A549 (cell line): ENCODE results near the gene MARCHF6. TPM values are rescaled to one million over a fixed set of nuclear protein-coding genes. Genes with fewer than 3 reads are reported as not detected.

Experiments used
- ATAC-seq, 2 experiments: fragments of 200-7000 bp in 1 of 2; fragments of >200 bp in 1 of 2; cut with Nextera tagmentation in 1 of 2; cut with Tn5 transposase in 1 of 2; 3 replicates each; pipeline versions ENCODE4 v1.8.0 to v1.9.1; 2018 to 2020; ENCODE audit warnings: mild to moderate bottlenecking in 1 of 2, moderate library complexity in 1 of 2
- CTCF ChIA-PET: fragments of 300-600 bp; sonication (Branson Sonifier 250); formaldehyde crosslinking; extraction: SDS; loops from one replicate; lab custom pipeline; 2021; ENCODE audit warnings: antibody characterized with exemption, inconsistent platforms; lab: Yijun Ruan, JAX
- POLR2A ChIA-PET: fragments of 350-600 bp; formaldehyde crosslinking; extraction: SDS; loops from one replicate; lab custom pipeline; 2021; ENCODE audit warnings: antibody characterized with exemption, inconsistent platforms; lab: Yijun Ruan, JAX
- DNase-seq, 2 experiments: peaks; one replicate each; pipeline versions ENCODE4 v3.0.0 to v3.0.0-alpha.2; 2011 to 2016; ENCODE audit warnings: low read depth in 1 of 2, low spot score in 1 of 2
- FAIRE-seq: peaks from 2 replicates; lab custom pipeline; 2011; peaks lifted over from hg19 to GRCh38; lab: Jason Lieb, UNC
- H3K27ac ChIP-seq, 2 experiments: fragments of >200 bp; sonication (Bioruptor Twin); formaldehyde crosslinking; 3 replicates each; pipeline ENCODE4 v1.5.1; 2016 to 2017
- H3K4me1 ChIP-seq: fragments of >200 bp; sonication (Bioruptor Twin); formaldehyde crosslinking; 3 replicates; pipeline ENCODE4 v1.6.1; 2016
- H3K4me2 ChIP-seq: fragments of >200 bp; sonication (Bioruptor Twin); formaldehyde crosslinking; 3 replicates; pipeline ENCODE4 v1.6.1; 2016
- H3K4me3 ChIP-seq: fragments of >200 bp; sonication (Bioruptor Twin); formaldehyde crosslinking; 3 replicates; pipeline ENCODE4 v1.5.1; 2016
- H3K9me3 ChIP-seq: fragments of >200 bp; sonication (Bioruptor Twin); formaldehyde crosslinking; 3 replicates; pipeline ENCODE4 v1.6.1; 2016
- ATOH8 ChIP-seq: fragments of 250-450 bp; sonication (Bioruptor Pico); IDR thresholded peaks from 2 replicates; pipeline ENCODE4 v1.5.0; 2020; ENCODE audit warnings: low read depth, mild to moderate bottlenecking, moderate library complexity
- BHLHE40 ChIP-seq: IDR thresholded peaks from 2 replicates; pipeline ENCODE4 v1.6.1; 2012; ENCODE audit warnings: low read depth, low read length, inconsistent platforms
- CBX2 ChIP-seq: fragments of 200-600 bp; sonication (generic); IDR thresholded peaks from 2 replicates; pipeline ENCODE4 v1.6.1; 2016; ENCODE audit warnings: low read depth, mild to moderate bottlenecking, borderline replicate concordance
- EHMT2 ChIP-seq: fragments of 200-600 bp; sonication (generic); IDR thresholded peaks from 2 replicates; pipeline ENCODE4 v1.6.1; 2016; ENCODE audit warnings: antibody characterized with exemption, low read depth, mild to moderate bottlenecking, moderate library complexity
- FOSL2 ChIP-seq, 2 experiments: fragments of 450-650 bp in 1 of 2; fragments of >200 bp in 1 of 2; sonication (Bioruptor Twin) in 1 of 2; formaldehyde crosslinking; IDR thresholded peaks; 2 replicates each; pipeline versions ENCODE4 v1.5.0 to v1.6.1; 2016 to 2020; ENCODE audit warnings: mild to moderate bottlenecking in 1 of 2, moderate library complexity in 1 of 2
- HDAC2 ChIP-seq: fragments of 200-600 bp; sonication (generic); IDR thresholded peaks from 2 replicates; pipeline ENCODE4 v1.6.1; 2016
- HES2 ChIP-seq: fragments of >200 bp; sonication (Bioruptor Twin); formaldehyde crosslinking; IDR thresholded peaks from 2 replicates; pipeline ENCODE4 v1.6.1; 2016
- HEYL ChIP-seq: fragments of 250-450 bp; sonication (Bioruptor Pico); IDR thresholded peaks from 2 replicates; pipeline ENCODE4 v1.8.0; 2021; ENCODE audit warnings: mild to moderate bottlenecking, moderate library complexity
- JUN ChIP-seq, 2 experiments: fragments of >200 bp; sonication (Bioruptor Twin); formaldehyde crosslinking; IDR thresholded peaks; 2 replicates in 1 of 2; 3 replicates in 1 of 2; pipeline ENCODE4 v1.6.1; 2016 to 2017
- JUNB ChIP-seq: fragments of >200 bp; sonication (Bioruptor Twin); formaldehyde crosslinking; IDR thresholded peaks from 2 replicates; pipeline ENCODE4 v1.6.1; 2016
- MAFK ChIP-seq: fragments of 450-650 bp; IDR thresholded peaks from 2 replicates; pipeline ENCODE4 v1.6.1; 2014; ENCODE audit not compliant: partially characterized antibody
- MAX ChIP-seq: IDR thresholded peaks from 2 replicates; pipeline ENCODE4 v1.6.1; 2012
- NPAS2 ChIP-seq: fragments of 250-450 bp; sonication (Bioruptor Pico); IDR thresholded peaks from 2 replicates; pipeline ENCODE4 v1.8.0; 2022; ENCODE audit warnings: mild to moderate bottlenecking, moderate library complexity, borderline replicate concordance
- RAD21 ChIP-seq, 2 experiments: fragments of >200 bp in 1 of 2; sonication (Bioruptor Twin) in 1 of 2; formaldehyde crosslinking in 1 of 2; IDR thresholded peaks in 1 of 2; conservative IDR thresholded peaks in 1 of 2; 2 replicates in 1 of 2; 3 replicates in 1 of 2; pipeline ENCODE4 v1.6.1; 2012 to 2018; ENCODE audit warnings: inconsistent platforms in 1 of 2
- RARB ChIP-seq: fragments of 250-450 bp; sonication (Bioruptor Pico); IDR thresholded peaks from 2 replicates; pipeline ENCODE4 v1.8.0; 2021; ENCODE audit warnings: mild to moderate bottlenecking, moderate library complexity
- RCOR1 ChIP-seq: fragments of 150-350 bp; IDR thresholded peaks from 2 replicates; pipeline ENCODE4 v1.6.1; 2014; ENCODE audit warnings: antibody characterized with exemption, low read length, low read depth
- TFCP2L1 ChIP-seq: fragments of 250-450 bp; sonication (Bioruptor Pico); IDR thresholded peaks from 2 replicates; pipeline ENCODE4 v1.5.0; 2021; ENCODE audit warnings: mild to moderate bottlenecking
- ZFP36 ChIP-seq: fragments of 450-650 bp; IDR thresholded peaks from 2 replicates; pipeline ENCODE4 v1.6.1; 2014; ENCODE audit warnings: borderline replicate concordance; ENCODE audit not compliant: partially characterized antibody
- ZNF302 ChIP-seq: fragments of 250-450 bp; sonication (Bioruptor Pico); IDR thresholded peaks from 2 replicates; pipeline ENCODE4 v1.9.0; 2021; ENCODE audit warnings: inconsistent platforms, mild to moderate bottlenecking, moderate library complexity
- WGBS: methylation state at CpG from one replicate; pipeline ENCODE4 v1.1.6; 2017; ENCODE audit errors: missing lambda C conversion rate; 5-methylcytosine and 5-hydroxymethylcytosine counted together
- polyA plus RNA-seq, 4 experiments: library from polyadenylated mRNA; depleted of rRNA in 3 of 4; stranded (reverse); fragments of >200 nt; fragmentation: RNase III in 1 of 4; extraction: RNeasy Plus Mini Kit Qiagen cat#74134 plus additional on column Dnase treatment in 1 of 4; gene quantifications; 2 replicates in 3 of 4; 3 replicates in 1 of 4; pipeline ENCODE4 v1.2.3, GENCODE V29; 2011 to 2017
- TF ChIP-seq, protein P1 (sequence below): fragments of 450-650 bp; IDR thresholded peaks from 2 replicates; pipeline ENCODE4 v1.6.1; 2014; ENCODE audit warnings: antibody characterized with exemption
- TF ChIP-seq, protein P2 (sequence below): fragments of 250-450 bp; sonication (Bioruptor Pico); IDR thresholded peaks from 2 replicates; pipeline ENCODE4 v1.5.0; 2021; ENCODE audit warnings: mild to moderate bottlenecking, moderate library complexity, borderline replicate concordance
- TF ChIP-seq, protein P3 (sequence below): fragments of >200 bp; sonication (Bioruptor Twin); formaldehyde crosslinking; IDR thresholded peaks from 3 replicates; pipeline ENCODE4 v1.5.1; 2016

MARCHF6 gene
- polyA plus RNA-seq, 2 of the 4 experiments (the other 2 are of a cell fraction) = 48.7 to 119 TPM

GRCh38 chr5:10337986-10338385 lies 15.5 kb upstream of the MARCHF6 start:
- H3K9me3 ChIP-seq = no peaks in the 10 kb centered on the region
- 54% methylated on average over 4 of the region's 4 CpGs for WGBS
- DNase-seq (no peak), ATAC-seq (no peak), FAIRE-seq (no peak)
- peaks cover 4% of the 10 kb centered on the region; the same call in 1 of the 3 replicates for H3K4me1 ChIP-seq
- TF ChIP-seq, protein P1, sequence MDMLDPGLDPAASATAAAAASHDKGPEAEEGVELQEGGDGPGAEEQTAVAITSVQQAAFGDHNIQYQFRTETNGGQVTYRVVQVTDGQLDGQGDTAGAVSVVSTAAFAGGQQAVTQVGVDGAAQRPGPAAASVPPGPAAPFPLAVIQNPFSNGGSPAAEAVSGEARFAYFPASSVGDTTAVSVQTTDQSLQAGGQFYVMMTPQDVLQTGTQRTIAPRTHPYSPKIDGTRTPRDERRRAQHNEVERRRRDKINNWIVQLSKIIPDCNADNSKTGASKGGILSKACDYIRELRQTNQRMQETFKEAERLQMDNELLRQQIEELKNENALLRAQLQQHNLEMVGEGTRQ = no peak
- no peak for TF ChIP-seq HES2
- no peak for TF ChIP-seq RAD21 (conservative IDR thresholded peaks at IDR 0.05 in 1 of 2, IDR thresholded peaks at IDR 0.05 in 1 of 2)
- no peak for TF ChIP-seq RCOR1
- TF ChIP-seq RARB (CRISPR knock-in tag) = no peak
- no peak for TF ChIP-seq HDAC2
- no peak for TF ChIP-seq JUNB
- TF ChIP-seq EHMT2 = no peak
- TF ChIP-seq ZNF302 = no peak
- no peak for TF ChIP-seq ZFP36
- H3K4me3 ChIP-seq = no peak overlapping the region
- CTCF ChIA-PET = interaction anchor here (0.5 to 1.5 kb wide), 3 partner anchors 20 to 86 kb away, joined by 3 to 5 read pairs (median 3); no protein-coding TSS in a partner anchor
- no peak overlapping the region for H3K27ac ChIP-seq
- POLR2A ChIA-PET = no interaction called here
- H3K4me2 ChIP-seq = no peak overlapping the region

DNA sequence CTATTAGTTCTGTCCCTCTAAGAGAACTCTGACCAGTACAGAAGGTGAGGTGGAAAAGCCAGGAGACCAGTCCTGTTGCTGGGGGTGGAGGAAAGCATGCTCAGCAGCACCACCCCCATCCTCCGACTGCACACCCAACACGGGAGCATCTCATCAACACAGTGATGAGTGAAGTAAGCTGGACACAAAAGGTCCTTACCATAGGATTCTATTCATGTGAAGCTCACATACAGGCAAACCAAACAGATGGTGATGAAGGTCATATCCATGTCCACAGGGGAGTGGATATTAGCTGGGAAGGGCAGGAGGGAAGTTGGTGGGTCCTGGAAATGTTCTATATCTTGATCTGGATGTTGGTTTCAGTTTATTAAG lies 14.8 kb upstream of the MARCHF6 start:
- Histone ChIP-seq H3K4me3 (no peak overlapping the region), H3K4me2 (no peak overlapping the region), H3K27ac (no peak overlapping the region), H3K4me1 (peaks cover 4% of the 10 kb centered on the region; the same call in 1 of the 3 replicates), H3K9me3 (no peaks in the 10 kb centered on the region)
- FAIRE-seq (no peak), ATAC-seq (no peak), DNase-seq (no peak)
- ChIA-PET CTCF (interaction anchor here (1.1 to 1.5 kb wide), 2 partner anchors 21 to 86 kb away, joined by 3 to 5 read pairs; no protein-coding TSS in a partner anchor), POLR2A (no interaction called here)
- TF ChIP-seq ATOH8 (CRISPR knock-in tag) = no peak
- no peak for TF ChIP-seq CBX2
- TF ChIP-seq TFCP2L1 = no peak
- no peak for TF ChIP-seq JUN (IDR thresholded peaks at IDR 0.05)
- TF ChIP-seq MAX = no peak
- no peak for TF ChIP-seq HEYL (CRISPR knock-in tag)
- no peak for TF ChIP-seq BHLHE40
- no peak for TF ChIP-seq NPAS2
- no peak for TF ChIP-seq EHMT2
- TF ChIP-seq ZFP36 = no peak
- TF ChIP-seq, protein P2, sequence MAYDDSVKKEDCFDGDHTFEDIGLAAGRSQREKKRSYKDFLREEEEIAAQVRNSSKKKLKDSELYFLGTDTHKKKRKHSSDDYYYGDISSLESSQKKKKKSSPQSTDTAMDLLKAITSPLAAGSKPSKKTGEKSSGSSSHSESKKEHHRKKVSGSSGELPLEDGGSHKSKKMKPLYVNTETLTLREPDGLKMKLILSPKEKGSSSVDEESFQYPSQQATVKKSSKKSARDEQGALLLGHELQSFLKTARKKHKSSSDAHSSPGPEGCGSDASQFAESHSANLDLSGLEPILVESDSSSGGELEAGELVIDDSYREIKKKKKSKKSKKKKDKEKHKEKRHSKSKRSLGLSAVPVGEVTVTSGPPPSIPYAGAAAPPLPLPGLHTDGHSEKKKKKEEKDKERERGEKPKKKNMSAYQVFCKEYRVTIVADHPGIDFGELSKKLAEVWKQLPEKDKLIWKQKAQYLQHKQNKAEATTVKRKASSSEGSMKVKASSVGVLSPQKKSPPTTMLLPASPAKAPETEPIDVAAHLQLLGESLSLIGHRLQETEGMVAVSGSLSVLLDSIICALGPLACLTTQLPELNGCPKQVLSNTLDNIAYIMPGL (CRISPR knock-in tag) = no peak
- TF ChIP-seq JUNB = no peak
- TF ChIP-seq, protein P3, sequence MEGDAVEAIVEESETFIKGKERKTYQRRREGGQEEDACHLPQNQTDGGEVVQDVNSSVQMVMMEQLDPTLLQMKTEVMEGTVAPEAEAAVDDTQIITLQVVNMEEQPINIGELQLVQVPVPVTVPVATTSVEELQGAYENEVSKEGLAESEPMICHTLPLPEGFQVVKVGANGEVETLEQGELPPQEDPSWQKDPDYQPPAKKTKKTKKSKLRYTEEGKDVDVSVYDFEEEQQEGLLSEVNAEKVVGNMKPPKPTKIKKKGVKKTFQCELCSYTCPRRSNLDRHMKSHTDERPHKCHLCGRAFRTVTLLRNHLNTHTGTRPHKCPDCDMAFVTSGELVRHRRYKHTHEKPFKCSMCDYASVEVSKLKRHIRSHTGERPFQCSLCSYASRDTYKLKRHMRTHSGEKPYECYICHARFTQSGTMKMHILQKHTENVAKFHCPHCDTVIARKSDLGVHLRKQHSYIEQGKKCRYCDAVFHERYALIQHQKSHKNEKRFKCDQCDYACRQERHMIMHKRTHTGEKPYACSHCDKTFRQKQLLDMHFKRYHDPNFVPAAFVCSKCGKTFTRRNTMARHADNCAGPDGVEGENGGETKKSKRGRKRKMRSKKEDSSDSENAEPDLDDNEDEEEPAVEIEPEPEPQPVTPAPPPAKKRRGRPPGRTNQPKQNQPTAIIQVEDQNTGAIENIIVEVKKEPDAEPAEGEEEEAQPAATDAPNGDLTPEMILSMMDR = no peak
- no peak for TF ChIP-seq MAFK
- TF ChIP-seq FOSL2 (IDR thresholded peaks at IDR 0.05) = no peak
- TF ChIP-seq FOSL2 (CRISPR knock-in tag; IDR thresholded peaks at IDR 0.05) = no peak
- WGBS = 87% methylated on average over 2 of the region's 2 CpGs
